Non-pigmented ciliary epithelial cell (primary cell): ENCODE results near the gene GDF2.

ENCODE experiments used
- DNase-seq: peaks from one replicate; pipeline ENCODE4 v3.0.0-alpha.2; 2010; ENCODE audit warnings: low read depth

GDF2 gene

GRCh38 chr10:47291682-47292081 lies 30.6 kb upstream of the GDF2 start:
- no peak for DNase-seq

GRCh38 chr10:47294057-47294456 lies 28.2 kb upstream of the GDF2 start:
- no peak for DNase-seq

- DNase-seq = no peak
These were observed 27.8 kb upstream of the GDF2 start for GRCh38 chr10:47294501-47294900.

GRCh38 chr10:47295411-47295810 lies 26.8 kb upstream of the GDF2 start:
- no peak for DNase-seq

GRCh38 chr10:47296156-47296894 lies 25.9 kb upstream of the GDF2 start:
- no peak for DNase-seq

GRCh38 chr10:47296941-47297340 lies 25.3 kb upstream of the GDF2 start:
- DNase-seq = no peak

- no peak for DNase-seq
These were observed 24.3 kb upstream of the GDF2 start for GRCh38 chr10:47297866-47298540.

- no peak for DNase-seq
These were observed 23.5 kb upstream of the GDF2 start for GRCh38 chr10:47298715-47299114.

GRCh38 chr10:47299611-47300428 lies 22.4 kb upstream of the GDF2 start, which contains the start of gene GDF10:
Gene GDF10 (plus strand): TSS chr10:47300197. CDS start chr10:47300652, 455 bp downstream.
- DNase-seq = no peak

GRCh38 chr10:47300429-47300931 lies 21.8 kb upstream of the GDF2 start:
- DNase-seq = no peak

GRCh38 chr10:47301833-47302232 lies 20.4 kb upstream of the GDF2 start:
- DNase-seq = no peak

GRCh38 chr10:47303105-47303504 lies 19.1 kb upstream of the GDF2 start:
- no peak for DNase-seq

- DNase-seq = no peak
These were observed 18.4 kb upstream of the GDF2 start for GRCh38 chr10:47303866-47304265.

- DNase-seq = no peak
These were observed 16.7 kb upstream of the GDF2 start for GRCh38 chr10:47305566-47305965.

- DNase-seq = no peak
These were observed 15.7 kb upstream of the GDF2 start for GRCh38 chr10:47306387-47307210.

GRCh38 chr10:47307381-47307780 lies 14.9 kb upstream of the GDF2 start:
- no peak for DNase-seq

- no peak for DNase-seq
These were observed 13.5 kb upstream of the GDF2 start for GRCh38 chr10:47308775-47309174.

GRCh38 chr10:47309408-47310089 lies 12.7 kb upstream of the GDF2 start:
- no peak for DNase-seq

GRCh38 chr10:47310090-47310505 lies 12.2 kb upstream of the GDF2 start:
- no peak for DNase-seq

GRCh38 chr10:47311193-47311931 lies 10.9 kb upstream of the GDF2 start:
- no peak for DNase-seq
